NB4 (cell line): Measurements from ENCODE around the gene CCDC170.
A peak's percentile ranks its signal among the peaks of the same experiment; 100 is the strongest.

Source experiments
- DNase-seq: peaks from one replicate; pipeline ENCODE4 v3.0.0; 2010; ENCODE audit warnings: low read depth
- H3K4me3 ChIP-seq: one replicate; pipeline ENCODE4 v1.5.1; 2011; ENCODE audit warnings: mild to moderate bottlenecking, low read depth, low read length, moderate library complexity
- MYC ChIP-seq: IDR thresholded peaks from 2 replicates; pipeline ENCODE4 v1.6.1; 2011; ENCODE audit warnings: low read depth, low read length
- POLR2A ChIP-seq: IDR thresholded peaks from 2 replicates; pipeline ENCODE4 v1.6.1; 2011; ENCODE audit warnings: mild to moderate bottlenecking; ENCODE audit not compliant: insufficient read length; ENCODE audit errors: extremely low read depth
- TF ChIP-seq, protein P1 (sequence below): IDR thresholded peaks from 2 replicates; pipeline ENCODE4 v1.6.1; 2011; ENCODE audit warnings: low read depth, low read length
- TF ChIP-seq, protein P2 (sequence below): IDR thresholded peaks from one replicate; pipeline ENCODE4 v1.5.1; 2012; ENCODE audit warnings: low read depth, low read length

The CCDC170 gene

DNA sequence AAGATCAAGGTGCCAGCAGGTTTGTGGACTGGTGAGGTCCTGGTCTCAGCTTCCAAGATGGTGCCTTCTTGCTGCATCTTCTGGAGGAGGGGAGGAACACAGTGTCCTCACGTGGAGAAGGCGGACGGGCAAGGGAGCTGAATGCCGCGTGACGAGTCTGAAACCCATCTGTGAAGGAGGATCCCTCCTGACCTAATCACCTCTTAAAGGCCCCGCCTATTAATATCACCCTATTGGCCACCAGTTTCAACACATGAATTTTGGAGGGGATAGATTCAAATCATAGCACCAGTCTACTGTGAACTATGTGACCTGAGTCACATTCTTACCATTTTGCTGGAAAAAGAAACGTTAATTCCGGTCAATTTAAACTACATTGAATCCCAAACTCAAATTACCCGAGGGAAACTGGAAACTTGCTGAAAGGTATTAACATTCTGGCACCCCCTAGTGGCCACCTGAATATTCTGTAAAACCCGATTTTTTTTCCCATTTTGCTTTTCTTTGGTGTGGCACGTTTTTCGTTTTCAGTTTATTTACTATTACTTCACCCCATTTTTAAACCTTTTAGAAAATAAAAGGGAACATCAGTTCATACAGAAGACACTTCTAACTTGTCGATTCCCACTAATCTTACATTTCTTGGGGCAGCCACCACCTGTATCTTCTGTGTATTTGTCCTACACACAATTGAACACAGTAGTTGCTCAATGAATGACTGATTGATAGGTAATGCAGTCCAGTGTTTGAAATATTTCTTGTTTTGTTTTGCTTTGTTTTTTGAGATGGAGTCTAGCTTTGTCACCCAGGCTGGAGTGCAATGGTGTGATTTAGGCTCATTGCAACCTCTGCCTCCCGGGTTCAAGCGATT is 17.9 kb upstream of the CCDC170 start:
- TF ChIP-seq, protein P1, sequence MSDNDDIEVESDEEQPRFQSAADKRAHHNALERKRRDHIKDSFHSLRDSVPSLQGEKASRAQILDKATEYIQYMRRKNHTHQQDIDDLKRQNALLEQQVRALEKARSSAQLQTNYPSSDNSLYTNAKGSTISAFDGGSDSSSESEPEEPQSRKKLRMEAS = no peak
- TF ChIP-seq MYC = no peak
- TF ChIP-seq, protein P2, sequence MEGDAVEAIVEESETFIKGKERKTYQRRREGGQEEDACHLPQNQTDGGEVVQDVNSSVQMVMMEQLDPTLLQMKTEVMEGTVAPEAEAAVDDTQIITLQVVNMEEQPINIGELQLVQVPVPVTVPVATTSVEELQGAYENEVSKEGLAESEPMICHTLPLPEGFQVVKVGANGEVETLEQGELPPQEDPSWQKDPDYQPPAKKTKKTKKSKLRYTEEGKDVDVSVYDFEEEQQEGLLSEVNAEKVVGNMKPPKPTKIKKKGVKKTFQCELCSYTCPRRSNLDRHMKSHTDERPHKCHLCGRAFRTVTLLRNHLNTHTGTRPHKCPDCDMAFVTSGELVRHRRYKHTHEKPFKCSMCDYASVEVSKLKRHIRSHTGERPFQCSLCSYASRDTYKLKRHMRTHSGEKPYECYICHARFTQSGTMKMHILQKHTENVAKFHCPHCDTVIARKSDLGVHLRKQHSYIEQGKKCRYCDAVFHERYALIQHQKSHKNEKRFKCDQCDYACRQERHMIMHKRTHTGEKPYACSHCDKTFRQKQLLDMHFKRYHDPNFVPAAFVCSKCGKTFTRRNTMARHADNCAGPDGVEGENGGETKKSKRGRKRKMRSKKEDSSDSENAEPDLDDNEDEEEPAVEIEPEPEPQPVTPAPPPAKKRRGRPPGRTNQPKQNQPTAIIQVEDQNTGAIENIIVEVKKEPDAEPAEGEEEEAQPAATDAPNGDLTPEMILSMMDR = peak; percentile 56
- no peak for TF ChIP-seq POLR2A
- DNase-seq = peak; percentile 66
- H3K4me3 ChIP-seq = no peak overlapping the region

DNA sequence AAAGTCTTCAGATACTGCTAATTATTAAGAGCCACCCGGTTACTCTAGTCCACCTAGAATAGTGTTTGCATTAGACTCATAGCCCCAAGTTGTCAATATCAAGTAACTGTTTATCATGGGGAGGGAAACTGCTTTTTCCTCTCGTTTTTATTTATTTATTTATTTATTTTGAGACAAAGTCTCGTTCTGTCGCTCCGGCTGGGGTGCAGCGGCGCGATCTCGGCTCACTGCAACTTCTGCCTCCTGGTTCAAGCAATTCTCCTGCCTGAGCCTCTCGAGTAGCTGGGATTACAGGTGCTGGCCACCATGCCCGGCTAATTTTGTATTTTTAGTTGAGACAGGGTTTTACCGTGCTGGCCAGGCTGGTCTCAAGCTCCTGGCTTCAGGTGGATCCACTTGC is 16.1 kb upstream of the CCDC170 start:
- H3K4me3 ChIP-seq = no peak overlapping the region
- DNase-seq = no peak
- TF ChIP-seq, protein P1 = no peak
- TF ChIP-seq, protein P2 = no peak
- TF ChIP-seq MYC (no peak), POLR2A (no peak)

DNA sequence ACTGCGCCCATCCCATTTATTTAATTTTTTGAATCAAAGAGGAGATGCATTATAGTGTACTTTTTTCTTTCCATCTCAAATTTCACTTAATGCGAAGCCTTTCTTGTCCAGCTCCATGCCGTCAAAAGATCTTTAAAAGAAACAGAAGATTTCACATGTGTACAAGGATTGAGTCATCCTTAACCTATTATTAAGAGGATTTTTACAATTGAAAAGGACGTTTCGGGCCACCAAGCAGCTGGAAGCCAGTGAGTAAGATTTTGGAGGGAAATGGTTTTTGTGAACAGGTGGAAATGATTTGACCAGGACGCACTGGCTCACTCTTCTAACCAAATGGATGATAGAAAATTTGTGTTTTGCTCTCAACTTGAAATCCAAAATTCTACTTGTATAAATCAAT is 15.1 kb upstream of the CCDC170 start:
- H3K4me3 ChIP-seq = no peak overlapping the region
- TF ChIP-seq, protein P2 = no peak
- TF ChIP-seq POLR2A = no peak
- no peak for DNase-seq

DNA sequence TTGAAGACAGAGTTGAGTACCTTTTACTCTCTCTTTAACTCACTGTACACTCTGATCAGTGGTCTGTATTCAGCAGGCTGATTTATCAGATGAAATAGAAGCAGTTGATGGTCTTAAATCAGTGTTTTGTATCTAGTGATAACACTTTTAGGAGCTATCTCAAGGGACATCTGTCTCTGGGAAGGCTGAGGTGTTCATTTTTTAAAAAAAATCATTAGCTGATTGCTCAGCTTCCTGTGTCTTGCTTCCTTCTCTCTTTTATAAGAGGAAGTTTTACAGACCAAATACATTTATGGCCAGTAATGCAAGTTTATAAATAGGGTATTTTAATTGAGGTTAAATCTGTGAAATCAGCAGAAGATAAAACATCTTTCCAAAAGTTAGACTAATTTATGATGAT is 12.0 kb upstream of the CCDC170 start:
- no peak overlapping the region for H3K4me3 ChIP-seq
- peak; percentile 49 for DNase-seq
- no peak for TF ChIP-seq MYC
- TF ChIP-seq, protein P2 = no peak
- TF ChIP-seq, protein P1 = no peak

DNA sequence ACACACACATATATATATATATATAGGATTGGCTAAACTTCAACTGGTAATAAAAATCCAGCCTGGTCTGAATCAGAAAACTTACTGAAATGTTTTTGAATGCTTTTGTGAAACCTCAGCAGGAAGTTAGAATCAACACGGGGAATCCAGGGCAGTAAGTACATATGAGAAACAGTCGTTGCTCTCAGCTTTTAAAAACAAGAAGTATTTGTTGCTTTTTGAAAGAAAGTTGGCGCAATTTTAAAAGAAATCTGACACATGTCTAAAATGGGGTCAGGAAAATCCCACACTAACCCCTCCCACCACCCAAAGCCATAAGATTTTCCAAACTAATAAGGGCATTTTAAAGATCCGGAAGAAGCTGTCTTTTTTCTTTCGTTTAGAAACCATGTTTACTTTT is 11.5 kb upstream of the CCDC170 start:
- no peak for TF ChIP-seq POLR2A
- TF ChIP-seq MYC = no peak
- TF ChIP-seq, protein P1 = no peak
- TF ChIP-seq, protein P2 = no peak
- H3K4me3 ChIP-seq = no peak overlapping the region
- no peak for DNase-seq

DNA sequence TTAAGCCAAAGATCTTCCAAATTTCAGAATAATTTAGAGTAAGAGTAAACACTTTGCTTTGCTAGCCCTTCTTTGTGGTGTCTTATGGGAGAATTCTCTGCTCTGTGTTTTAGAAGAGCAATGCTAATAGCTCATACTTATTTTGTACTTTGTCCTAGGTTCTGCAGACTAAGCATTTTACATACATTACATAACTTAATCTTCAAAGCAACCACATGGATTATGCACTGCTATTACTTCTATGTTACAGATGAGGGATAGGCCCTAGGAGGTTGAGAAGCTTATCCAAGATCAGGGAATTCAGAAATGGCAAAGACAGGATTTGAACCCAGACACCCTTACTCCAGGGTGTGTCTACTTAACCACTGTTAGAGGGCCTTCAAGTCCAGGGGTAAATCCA is 9.8 kb upstream of the CCDC170 start:
- no peak for TF ChIP-seq POLR2A
- no peak for TF ChIP-seq MYC
- TF ChIP-seq, protein P1 = no peak
- TF ChIP-seq, protein P2 = no peak
- H3K4me3 ChIP-seq = no peak overlapping the region
- no peak for DNase-seq
